ENCODE data around the gene CEP72.
"Not testable (repeated sequence)": the region's sequence is repeated elsewhere in the genome, so short reads cannot be mapped to it uniquely, and the experiment has no call there.

GRCh38 chr5:682216-682615, 70.1 kb downstream of the CEP72 start:
- not testable (repeated sequence) for TF ChIP-seq SUZ12, ARNT (IDR thresholded peaks at IDR 0.05)
